Measurements from ENCODE around the gene DVL1.
"Not testable (repeated sequence)": the region's sequence is repeated elsewhere in the genome, so short reads cannot be mapped to it uniquely, and the experiment has no call there.

The DVL1 gene

GRCh38 chr1:1349256-1350012 lies at the start of gene DVL1:
Gene DVL1, minus strand, starts transcription at chr1:1349418. Its CDS starts 353 bp downstream, at chr1:1349065.
- peak; percentile 85 for DNase-seq (ENCODE audit: low spot score)

GRCh38 chr1:1398677-1399186 lies 49.5 kb upstream of the DVL1 start:
- DNase-seq (ENCODE audit: low spot score), result no peak

- no peak for DNase-seq (ENCODE audit: low spot score)
These were observed 48.8 kb upstream of the DVL1 start for GRCh38 chr1:1397839-1398523.

- no peak for DNase-seq (ENCODE audit: low spot score)
These were observed 45.9 kb upstream of the DVL1 start for GRCh38 chr1:1395166-1395565.

- DNase-seq (ENCODE audit: low spot score), result no peak
These were observed 44.9 kb upstream of the DVL1 start for GRCh38 chr1:1394116-1394515.

GRCh38 chr1:1393428-1393827 lies 44.2 kb upstream of the DVL1 start:
- no peak for DNase-seq (ENCODE audit: low spot score)

GRCh38 chr1:1393014-1393413 lies 43.8 kb upstream of the DVL1 start:
- DNase-seq (ENCODE audit: low spot score), result no peak

GRCh38 chr1:1391225-1391624 lies 42.0 kb upstream of the DVL1 start:
- DNase-seq (ENCODE audit: low spot score), result no peak

- DNase-seq (ENCODE audit: low spot score), result no peak
These were observed 41.5 kb upstream of the DVL1 start for GRCh38 chr1:1390675-1391074.

GRCh38 chr1:1388078-1388472 lies 38.9 kb upstream of the DVL1 start:
- no peak for DNase-seq (ENCODE audit: low spot score)

- no peak for DNase-seq (ENCODE audit: low spot score)
These were observed 38.2 kb upstream of the DVL1 start for GRCh38 chr1:1387098-1388077.

- DNase-seq (ENCODE audit: low spot score), result no peak
These were observed 36.7 kb upstream of the DVL1 start for GRCh38 chr1:1385931-1386330.

GRCh38 chr1:1385339-1385738 lies 36.1 kb upstream of the DVL1 start:
- not testable (repeated sequence) for DNase-seq (ENCODE audit: low spot score)

- no peak for DNase-seq (ENCODE audit: low spot score)
These were observed 32.1 kb upstream of the DVL1 start for GRCh38 chr1:1381294-1381693.

- DNase-seq (ENCODE audit: low spot score), result no peak
These were observed 31.6 kb upstream of the DVL1 start for GRCh38 chr1:1380860-1381259.

GRCh38 chr1:1377540-1378205 lies 28.5 kb upstream of the DVL1 start:
- no peak for DNase-seq (ENCODE audit: low spot score)

- DNase-seq (ENCODE audit: low spot score), result peak; percentile 42
These were observed 27.5 kb upstream of the DVL1 start for GRCh38 chr1:1376551-1377226.

- DNase-seq (ENCODE audit: low spot score), result peak; percentile 98
These were observed 25.9 kb upstream of the DVL1 start, which contains the start of gene AURKAIP1 for GRCh38 chr1:1374929-1375662. Gene AURKAIP1, minus strand, starts transcription at chr1:1375207. Its CDS starts 451 bp downstream, at chr1:1374756.

GRCh38 chr1:1374589-1374928 lies 25.3 kb upstream of the DVL1 start:
- DNase-seq (ENCODE audit: low spot score), result no peak

Measured in ecto neural progenitor cell (in vitro differentiated cells).